Keratinocyte (primary cell): Measurements from ENCODE around the gene RTKN. TPM values are rescaled to one million over a fixed set of nuclear protein-coding genes. Genes with fewer than 3 reads are reported as not detected.

Experiments used
- DNase-seq: peaks from one replicate; pipeline ENCODE4 v3.0.0-alpha.2; 2011; ENCODE audit warnings: low read depth, missing footprints, low spot score
- FAIRE-seq: peaks from 2 replicates; lab custom pipeline; 2011; peaks lifted over from hg19 to GRCh38; lab: Jason Lieb, UNC
- H2AFZ ChIP-seq: 2 replicates; pipeline ENCODE4 v1.6.0; 2012; ENCODE audit warnings: low read length, control low read depth, inconsistent platforms; ENCODE audit not compliant: control insufficient read depth
- H3K27ac ChIP-seq: 2 replicates; pipeline ENCODE4 v1.5.1; 2011; ENCODE audit warnings: low read length; ENCODE audit not compliant: control insufficient read depth, insufficient read depth
- H3K27me3 ChIP-seq: 3 replicates; pipeline ENCODE4 v1.6.0; 2011; ENCODE audit warnings: low read length; ENCODE audit not compliant: control insufficient read depth, insufficient read depth; ENCODE audit errors: extremely low read depth
- H3K36me3 ChIP-seq, 2 experiments: 2 replicates in 1 of 2; 3 replicates in 1 of 2; pipeline ENCODE4 v1.5.1; 2011; ENCODE audit warnings: low read length in 2 of 2, mild to moderate bottlenecking in 1 of 2; ENCODE audit not compliant: control insufficient read depth in 2 of 2, insufficient read depth in 2 of 2; ENCODE audit errors: extremely low read depth in 1 of 2
- H3K4me1 ChIP-seq: 3 replicates; pipeline ENCODE4 v1.5.1; 2011; ENCODE audit warnings: low read length; ENCODE audit not compliant: control insufficient read depth, insufficient read depth; ENCODE audit errors: extremely low read depth
- H3K4me2 ChIP-seq: 3 replicates; pipeline ENCODE4 v1.6.0; 2011; ENCODE audit warnings: low read depth, low read length; ENCODE audit not compliant: control insufficient read depth, insufficient read depth; ENCODE audit errors: extremely low read depth
- H3K4me3 ChIP-seq, 3 experiments: fragments of 200-600 bp in 1 of 3; sonication (generic) in 1 of 3; 2 replicates in 2 of 3; 3 replicates in 1 of 3; pipeline ENCODE4 v1.5.1; 2011 to 2016; ENCODE audit warnings: low read length in 3 of 3, mild to moderate bottlenecking in 3 of 3, control low read depth in 2 of 3, inconsistent platforms in 1 of 3, low read depth in 1 of 3, mixed read lengths in 1 of 3, mixed run types in 1 of 3, moderate library complexity in 1 of 3; ENCODE audit not compliant: control insufficient read depth in 2 of 3, insufficient read depth in 2 of 3; ENCODE audit errors: extremely low read depth in 1 of 3
- H3K79me2 ChIP-seq: 2 replicates; pipeline ENCODE4 v1.6.0; 2012; ENCODE audit warnings: low read length; ENCODE audit not compliant: control insufficient read depth, insufficient read depth
- H3K9ac ChIP-seq: 3 replicates; pipeline ENCODE4 v1.6.0; 2011; ENCODE audit warnings: low read length; ENCODE audit not compliant: control insufficient read depth, insufficient read depth; ENCODE audit errors: extremely low read depth
- H3K9me1 ChIP-seq: 3 replicates; pipeline ENCODE4 v1.6.0; 2011; ENCODE audit warnings: low read length; ENCODE audit not compliant: control insufficient read depth, insufficient read depth; ENCODE audit errors: extremely low read depth
- H3K9me3 ChIP-seq: 2 replicates; pipeline ENCODE4 v1.5.1; 2012; ENCODE audit warnings: low read depth, low read length; ENCODE audit not compliant: control insufficient read depth
- H4K20me1 ChIP-seq: 3 replicates; pipeline ENCODE4 v1.6.0; 2011; ENCODE audit warnings: low read length; ENCODE audit not compliant: control insufficient read depth, insufficient read depth; ENCODE audit errors: extremely low read depth
- EZH2 ChIP-seq: IDR thresholded peaks from one replicate; pipeline ENCODE4 v1.6.1; 2012; ENCODE audit warnings: inconsistent platforms, mild to moderate bottlenecking, low read length, moderate library complexity
- dilution Hi-C: fragments of 300-500 bp; cut with MboI; formaldehyde crosslinking; loops from one replicate; pipeline ENCODE4 v1.7.0; 2020; ENCODE audit warnings: low sequenced_read_pairs; ENCODE audit not compliant: extremely low pct_ligation_motif_present
- polyA plus RNA-seq, 5 experiments: library from polyadenylated mRNA; depleted of rRNA in 3 of 5; stranded (reverse) in 3 of 5; stranded (forward) in 1 of 5; unstranded in 1 of 5; fragments of >200 nt; gene quantifications; 1 replicate in 1 of 5; 2 replicates in 3 of 5; 3 replicates in 1 of 5; pipeline versions ENCODE4 v1.2.1 to v1.2.3, GENCODE V29; 2011 to 2012; ENCODE audit warnings: missing spikeins in 2 of 5, low read depth in 1 of 5, low replicate concordance in 1 of 5
- TF ChIP-seq, protein P1 (sequence below), 3 experiments: IDR thresholded peaks in 1 of 3; conservative IDR thresholded peaks in 1 of 3; optimal IDR thresholded peaks in 1 of 3; 2 replicates in 2 of 3; 3 replicates in 1 of 3; pipeline versions ENCODE3 to v1.5.1; 2011; ENCODE audit warnings: low read length in 3 of 3, mild to moderate bottlenecking in 3 of 3, moderate library complexity in 2 of 3, control low read depth in 1 of 3, inconsistent platforms in 1 of 3; ENCODE audit not compliant: insufficient read depth in 2 of 3; ENCODE audit errors: extremely low read depth in 1 of 3

RTKN gene
- polyA plus RNA-seq, 1 donor (not counting 4 experiments of a cell fraction or from before 2014, with no cell fraction given), result 110 TPM

DNA sequence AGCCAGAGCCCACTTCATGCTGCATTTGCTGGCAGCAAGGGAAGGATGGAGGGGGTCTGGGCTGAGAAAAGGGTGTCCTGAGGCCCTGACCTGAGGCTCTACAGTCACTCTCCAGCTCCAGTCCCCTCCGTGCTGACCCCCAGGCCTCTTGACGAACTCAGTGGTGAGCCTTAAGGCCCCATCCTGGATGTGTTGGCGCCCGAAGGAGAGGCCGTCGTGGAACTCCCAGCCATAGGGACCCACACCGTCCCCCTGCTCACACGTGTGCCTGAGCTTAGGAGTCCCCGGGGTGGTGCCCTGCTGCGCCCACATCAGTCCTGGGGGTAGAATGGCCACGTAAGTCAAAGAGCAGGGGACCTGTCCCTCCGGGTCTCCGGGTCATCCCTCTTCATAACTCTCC lies 22.7 kb upstream of the RTKN start:
- Histone ChIP-seq H3K27ac (peak overlapping the region; percentile 87), H4K20me1 (no peaks in the 10 kb centered on the region), H2AFZ (peak overlapping the region; percentile 12), H3K9me1 (no peaks in the 10 kb centered on the region), H3K4me2 (peak overlapping the region; percentile 95), H3K4me1 (no peaks in the 10 kb centered on the region), H3K9ac (peak overlapping the region; percentile 89), H3K4me3 (peak overlapping the region; percentile 89 to 96 (median 91)), H3K9me3 (no peaks in the 10 kb centered on the region), H3K27me3 (no peaks in the 10 kb centered on the region), H3K36me3 (peaks cover 12 to 25% of the 10 kb centered on the region in 2 experiments), H3K79me2 (peaks cover 24% of the 10 kb centered on the region)
- TF ChIP-seq, protein P1, sequence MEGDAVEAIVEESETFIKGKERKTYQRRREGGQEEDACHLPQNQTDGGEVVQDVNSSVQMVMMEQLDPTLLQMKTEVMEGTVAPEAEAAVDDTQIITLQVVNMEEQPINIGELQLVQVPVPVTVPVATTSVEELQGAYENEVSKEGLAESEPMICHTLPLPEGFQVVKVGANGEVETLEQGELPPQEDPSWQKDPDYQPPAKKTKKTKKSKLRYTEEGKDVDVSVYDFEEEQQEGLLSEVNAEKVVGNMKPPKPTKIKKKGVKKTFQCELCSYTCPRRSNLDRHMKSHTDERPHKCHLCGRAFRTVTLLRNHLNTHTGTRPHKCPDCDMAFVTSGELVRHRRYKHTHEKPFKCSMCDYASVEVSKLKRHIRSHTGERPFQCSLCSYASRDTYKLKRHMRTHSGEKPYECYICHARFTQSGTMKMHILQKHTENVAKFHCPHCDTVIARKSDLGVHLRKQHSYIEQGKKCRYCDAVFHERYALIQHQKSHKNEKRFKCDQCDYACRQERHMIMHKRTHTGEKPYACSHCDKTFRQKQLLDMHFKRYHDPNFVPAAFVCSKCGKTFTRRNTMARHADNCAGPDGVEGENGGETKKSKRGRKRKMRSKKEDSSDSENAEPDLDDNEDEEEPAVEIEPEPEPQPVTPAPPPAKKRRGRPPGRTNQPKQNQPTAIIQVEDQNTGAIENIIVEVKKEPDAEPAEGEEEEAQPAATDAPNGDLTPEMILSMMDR (optimal IDR thresholded peaks at IDR 0.05 in 1 of 3, IDR thresholded peaks at IDR 0.05 in 1 of 3, conservative IDR thresholded peaks at IDR 0.05 in 1 of 3; ENCODE audit: extremely low read depth in 1 of 3, insufficient read depth in 2 of 3, low read length in 3 of 3), result no peak
- no peak for TF ChIP-seq EZH2
- dilution Hi-C loops, result no loop called here
- DNase-seq (no peak), FAIRE-seq (no peak)

DNA sequence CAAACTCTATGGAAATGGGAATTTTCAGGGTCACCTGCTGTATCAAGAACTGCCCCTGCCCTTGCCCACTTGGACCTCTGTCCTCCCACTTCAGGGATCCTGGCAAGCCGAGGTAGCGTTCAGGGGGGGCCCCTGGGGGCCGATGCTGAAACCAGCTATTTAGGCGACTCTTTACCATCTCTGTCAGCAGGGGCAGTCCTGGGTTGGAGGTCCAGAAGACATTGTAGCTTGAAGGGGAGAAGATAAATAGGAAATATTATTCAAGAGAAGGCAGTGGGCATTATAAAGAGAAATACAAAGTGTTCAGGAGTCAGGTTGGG lies 21.0 kb upstream of the RTKN start:
- FAIRE-seq (no peak), DNase-seq (no peak)
- Histone ChIP-seq H3K36me3 (peaks cover 12 to 25% of the 10 kb centered on the region in 2 experiments), H3K4me3 (no peak overlapping the region), H3K9ac (no peak overlapping the region), H3K9me3 (no peaks in the 10 kb centered on the region), H4K20me1 (no peaks in the 10 kb centered on the region), H3K79me2 (peaks cover 26% of the 10 kb centered on the region), H3K27ac (no peak overlapping the region), H3K4me2 (no peak overlapping the region), H3K4me1 (no peaks in the 10 kb centered on the region), H2AFZ (no peak overlapping the region), H3K9me1 (no peaks in the 10 kb centered on the region), H3K27me3 (no peaks in the 10 kb centered on the region)
- dilution Hi-C loops, result no loop called here
- TF ChIP-seq, protein P1 (optimal IDR thresholded peaks at IDR 0.05 in 1 of 3, IDR thresholded peaks at IDR 0.05 in 1 of 3, conservative IDR thresholded peaks at IDR 0.05 in 1 of 3; ENCODE audit: extremely low read depth in 1 of 3, insufficient read depth in 2 of 3, low read length in 3 of 3), result no peak
- TF ChIP-seq EZH2, result no peak
